Kidney (tissue), 14 donors: Measurements from ENCODE around the gene TMCO4. TPM values are rescaled to one million over a fixed set of nuclear protein-coding genes. Genes with fewer than 3 reads are reported as not detected.
A peak's percentile ranks its signal among the peaks of the same experiment; 100 is the strongest.

Experiments used
- DNase-seq, 5 donors: peaks; one replicate each; pipeline ENCODE4 v3.0.0-alpha.2; 2013 to 2020
- FAIRE-seq: peaks from 2 replicates; lab custom pipeline; 2012; peaks lifted over from hg19 to GRCh38; lab: Jason Lieb, UNC
- H3K27ac ChIP-seq, 2 donors: one replicate each; pipeline ENCODE4 v1.7.0; 2013; ENCODE audit warnings: low read depth in 2 of 2, low read length in 2 of 2, inconsistent platforms in 1 of 2
- H3K27me3 ChIP-seq: one replicate; pipeline ENCODE4 v1.7.1; 2013; ENCODE audit warnings: low read length, inconsistent platforms; ENCODE audit not compliant: control insufficient read depth, insufficient read depth
- H3K36me3 ChIP-seq, 3 donors: one replicate each; pipeline versions ENCODE4 v1.7.0 to v1.7.1; 2013; ENCODE audit warnings: low read length in 3 of 3, control low read depth in 1 of 3, inconsistent platforms in 1 of 3; ENCODE audit not compliant: insufficient read depth in 3 of 3, control insufficient read depth in 2 of 3
- H3K4me1 ChIP-seq, 3 donors: one replicate each; pipeline versions ENCODE4 v1.7.0 to v1.7.1; 2013; ENCODE audit warnings: low read length in 3 of 3, inconsistent platforms in 1 of 3, low read depth in 1 of 3; ENCODE audit not compliant: control insufficient read depth in 2 of 3, insufficient read depth in 2 of 3
- H3K4me3 ChIP-seq, 3 donors: one replicate each; pipeline versions ENCODE4 v1.7.0 to v1.8.1; 2013; ENCODE audit warnings: low read length in 3 of 3, control low read depth in 1 of 3, inconsistent platforms in 1 of 3
- H3K9ac ChIP-seq, 3 donors: one replicate each; pipeline versions ENCODE4 v1.7.0 to v1.7.1; 2013; ENCODE audit warnings: low read length in 3 of 3, control low read depth in 1 of 3, inconsistent platforms in 1 of 3
- H3K9me3 ChIP-seq, 3 donors: one replicate each; pipeline versions ENCODE4 v1.7.0 to v1.7.1; 2013; ENCODE audit warnings: low read length in 3 of 3, control low read depth in 1 of 3, inconsistent platforms in 1 of 3; ENCODE audit not compliant: control insufficient read depth in 2 of 3, insufficient read depth in 1 of 3
- CTCF ChIP-seq: IDR thresholded peaks from 3 replicates; pipeline ENCODE4 v1.5.1; 2012; ENCODE audit warnings: mild to moderate bottlenecking, moderate library complexity, borderline replicate concordance; ENCODE audit not compliant: insufficient read depth; ENCODE audit errors: extremely low read depth
- intact Hi-C: fragments of 100-400 bp; cut with DNase I; formaldehyde crosslinking; loops from one replicate; pipeline ENCODE4 v1.11.1; 2022
- polyA plus RNA-seq: library from polyadenylated mRNA; stranded (reverse); fragments of 350-450 nt; fragmentation: Illumina TruSeq; extraction: RNeasy Lipid Tissue Mini Kit (QIAGEN cat#74804); gene quantifications from one replicate; pipeline ENCODE4 v1.2.3, GENCODE V29; 2014; ENCODE audit warnings: low read depth, low replicate concordance; ENCODE audit not compliant: insufficient read depth
- total RNA-seq: library from RNA; stranded (reverse); fragmentation: NEBNext Ultra II Directional; extraction: Animal tissue kit (Norgen Biotek cat#: 25700); gene quantifications from one replicate; pipeline ENCODE4 v1.2.1, GENCODE V29; 2021
- donor health status: control.
- donor health status: control.
- donor health status: control.
- donor health status: control.
- donor health status: control.
- donor health status: DM: yes; HTN: yes; CAD: no.
- donor health status: Normal renal cell carcinoma (clear cell type).

Gene TMCO4
- total and polyA plus RNA-seq, 2 donors from 2014 or later = 35.0 to 36.5 TPM

- H3K9ac ChIP-seq = peak overlapping the region; percentile 4 to 78 (median 52)
- FAIRE-seq = no peak
These were observed 524 bp upstream of the TMCO4 start for GRCh38 chr1:19800076-19800804.

GRCh38 chr1:19798486-19799229 lies 1.1 kb downstream of the TMCO4 start:
- Histone ChIP-seq H3K36me3 (no peaks in the 10 kb centered on the region), H3K27me3 (no peaks in the 10 kb centered on the region), H3K4me3 (peak overlapping the region in 2 of 3 donors; percentile 46 to 68), H3K9ac (peak overlapping the region in 2 of 3 donors; percentile 37 to 88), H3K27ac (peak overlapping the region; percentile 87 to 91), H3K4me1 (peaks cover 0 to 8% (median 0%) of the 10 kb centered on the region in 3 donors), H3K9me3 (no peaks in the 10 kb centered on the region)
- intact Hi-C loops = no loop called here
- no peak for TF ChIP-seq CTCF
- FAIRE-seq (no peak), DNase-seq (no peak)

More at GRCh38 chr1:19800076-19800804, 524 bp upstream of the TMCO4 start:
- peak overlapping the region; percentile 42 to 85 (median 76) for H3K4me3 ChIP-seq
- H3K4me1 ChIP-seq = peaks cover 0 to 8% (median 3%) of the 10 kb centered on the region in 3 donors
- intact Hi-C loops = no loop called here
- H3K27me3 ChIP-seq = no peaks in the 10 kb centered on the region
- peak overlapping the region; percentile 78 to 89 for H3K27ac ChIP-seq
- peak; percentile 43 to 89 (median 61) for DNase-seq
- H3K9me3 ChIP-seq = no peaks in the 10 kb centered on the region
- no peaks in the 10 kb centered on the region for H3K36me3 ChIP-seq
- TF ChIP-seq CTCF = no peak

GRCh38 chr1:19797827-19798226 lies 1.9 kb downstream of the TMCO4 start:
- Histone ChIP-seq H3K4me3 (no peak overlapping the region), H3K27ac (peak overlapping the region in 1 of 2 donors; percentile 48), H3K9ac (no peak overlapping the region), H3K27me3 (no peaks in the 10 kb centered on the region), H3K36me3 (peaks cover 0 to 4% (median 0%) of the 10 kb centered on the region in 3 donors), H3K4me1 (peaks cover 0 to 8% (median 0%) of the 10 kb centered on the region in 3 donors), H3K9me3 (no peaks in the 10 kb centered on the region)
- no peak for TF ChIP-seq CTCF
- no peak for DNase-seq
- FAIRE-seq = no peak
- intact Hi-C loops = no loop called here
